DND-41 (cell line): ENCODE data around the gene CBR1.

Experiments used
- ATAC-seq: fragments of 200-7000 bp; cut with Tn5 transposase; 3 replicates; pipeline ENCODE4 v1.9.1; 2021; ENCODE audit warnings: low read depth; ENCODE audit not compliant: insufficient read depth
- DNase-seq: peaks from one replicate; pipeline ENCODE4 v3.0.0-alpha.2; 2020
- H2AFZ ChIP-seq: 2 replicates; pipeline ENCODE4 v1.6.0; 2012; ENCODE audit warnings: low read depth, low read length
- H3K27ac ChIP-seq: 2 replicates; pipeline ENCODE4 v1.5.1; 2012; ENCODE audit warnings: low read length, inconsistent platforms
- H3K27me3 ChIP-seq: fragments of 200-600 bp; sonication (generic); 2 replicates; pipeline ENCODE4 v1.6.0; 2012; ENCODE audit warnings: low read length, mild to moderate bottlenecking, inconsistent platforms; ENCODE audit not compliant: insufficient read depth, poor library complexity
- H3K36me3 ChIP-seq: 2 replicates; pipeline ENCODE4 v1.5.1; 2012; ENCODE audit warnings: low read length, inconsistent platforms; ENCODE audit not compliant: insufficient read depth
- H3K4me1 ChIP-seq: 2 replicates; pipeline ENCODE4 v1.5.1; 2012; ENCODE audit warnings: mild to moderate bottlenecking, low read length; ENCODE audit not compliant: insufficient read depth
- H3K4me2 ChIP-seq: 2 replicates; pipeline ENCODE4 v1.6.0; 2012; ENCODE audit warnings: mild to moderate bottlenecking, moderate library complexity, low read length, inconsistent platforms; ENCODE audit not compliant: insufficient read depth
- H3K4me3 ChIP-seq, 2 experiments: fragments of 200-600 bp in 1 of 2; shearing (Covaris generic) in 1 of 2; 2 replicates each; pipeline ENCODE4 v1.5.1; 2012 to 2016; ENCODE audit warnings: inconsistent platforms in 2 of 2, low read length in 2 of 2, mild to moderate bottlenecking in 2 of 2, low read depth in 1 of 2, moderate library complexity in 1 of 2
- H3K79me2 ChIP-seq: 2 replicates; pipeline ENCODE4 v1.6.0; 2012; ENCODE audit warnings: low read length, inconsistent platforms; ENCODE audit not compliant: insufficient read depth
- H3K9ac ChIP-seq: 2 replicates; pipeline ENCODE4 v1.6.0; 2012; ENCODE audit warnings: low read depth, mild to moderate bottlenecking, inconsistent platforms, low read length, moderate library complexity
- H3K9me3 ChIP-seq: 2 replicates; pipeline ENCODE4 v1.5.1; 2012; ENCODE audit warnings: low read length, moderate library complexity, mild to moderate bottlenecking, inconsistent platforms; ENCODE audit not compliant: insufficient read depth, severe bottlenecking
- H4K20me1 ChIP-seq: 2 replicates; pipeline ENCODE4 v1.6.0; 2012; ENCODE audit warnings: low read length; ENCODE audit not compliant: insufficient read depth
- EZH2 ChIP-seq: IDR thresholded peaks from 3 replicates; pipeline ENCODE4 v1.6.1; 2012; ENCODE audit warnings: borderline replicate concordance, low read depth, mild to moderate bottlenecking, moderate library complexity, low read length, inconsistent platforms; ENCODE audit not compliant: severe bottlenecking
- TF ChIP-seq, protein P1 (sequence below): IDR thresholded peaks from 2 replicates; pipeline ENCODE4 v1.5.1; 2012; ENCODE audit warnings: borderline replicate concordance, low read length, moderate library complexity, mild to moderate bottlenecking; ENCODE audit not compliant: poor library complexity, severe bottlenecking; ENCODE audit errors: extremely low read depth

Gene CBR1

DNA sequence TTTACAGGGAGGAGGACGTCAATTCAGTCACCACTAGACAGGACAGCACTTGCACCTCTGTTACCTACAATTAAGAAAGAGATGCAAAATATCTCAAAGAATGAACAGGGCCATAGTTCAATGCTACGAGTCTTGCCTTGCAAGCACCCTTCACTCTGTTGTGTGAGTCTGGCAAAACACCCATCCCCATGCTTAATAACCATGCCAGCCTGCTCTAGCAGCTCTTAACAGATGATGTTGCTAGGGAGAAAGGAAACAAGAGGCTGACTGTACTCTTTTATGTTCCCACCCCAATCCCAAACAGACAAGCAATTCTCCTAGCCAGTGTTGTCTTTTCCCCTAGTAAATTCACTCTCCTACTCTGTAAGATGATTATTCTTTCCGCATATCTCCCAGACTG, 5.3 kb downstream of the CBR1 start:
- TF ChIP-seq, protein P1, sequence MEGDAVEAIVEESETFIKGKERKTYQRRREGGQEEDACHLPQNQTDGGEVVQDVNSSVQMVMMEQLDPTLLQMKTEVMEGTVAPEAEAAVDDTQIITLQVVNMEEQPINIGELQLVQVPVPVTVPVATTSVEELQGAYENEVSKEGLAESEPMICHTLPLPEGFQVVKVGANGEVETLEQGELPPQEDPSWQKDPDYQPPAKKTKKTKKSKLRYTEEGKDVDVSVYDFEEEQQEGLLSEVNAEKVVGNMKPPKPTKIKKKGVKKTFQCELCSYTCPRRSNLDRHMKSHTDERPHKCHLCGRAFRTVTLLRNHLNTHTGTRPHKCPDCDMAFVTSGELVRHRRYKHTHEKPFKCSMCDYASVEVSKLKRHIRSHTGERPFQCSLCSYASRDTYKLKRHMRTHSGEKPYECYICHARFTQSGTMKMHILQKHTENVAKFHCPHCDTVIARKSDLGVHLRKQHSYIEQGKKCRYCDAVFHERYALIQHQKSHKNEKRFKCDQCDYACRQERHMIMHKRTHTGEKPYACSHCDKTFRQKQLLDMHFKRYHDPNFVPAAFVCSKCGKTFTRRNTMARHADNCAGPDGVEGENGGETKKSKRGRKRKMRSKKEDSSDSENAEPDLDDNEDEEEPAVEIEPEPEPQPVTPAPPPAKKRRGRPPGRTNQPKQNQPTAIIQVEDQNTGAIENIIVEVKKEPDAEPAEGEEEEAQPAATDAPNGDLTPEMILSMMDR: no peak
- no peak for TF ChIP-seq EZH2
- Histone ChIP-seq H3K79me2 (no peaks in the 10 kb centered on the region), H3K27ac (no peak overlapping the region), H3K9ac (no peak overlapping the region), H3K36me3 (no peaks in the 10 kb centered on the region), H3K27me3 (peaks cover 7% of the 10 kb centered on the region), H3K4me3 (no peak overlapping the region), H4K20me1 (no peaks in the 10 kb centered on the region), H3K4me2 (no peak overlapping the region), H3K4me1 (no peaks in the 10 kb centered on the region), H2AFZ (no peak overlapping the region), H3K9me3 (no peaks in the 10 kb centered on the region)
- DNase-seq (no peak), ATAC-seq (no peak)

DNA sequence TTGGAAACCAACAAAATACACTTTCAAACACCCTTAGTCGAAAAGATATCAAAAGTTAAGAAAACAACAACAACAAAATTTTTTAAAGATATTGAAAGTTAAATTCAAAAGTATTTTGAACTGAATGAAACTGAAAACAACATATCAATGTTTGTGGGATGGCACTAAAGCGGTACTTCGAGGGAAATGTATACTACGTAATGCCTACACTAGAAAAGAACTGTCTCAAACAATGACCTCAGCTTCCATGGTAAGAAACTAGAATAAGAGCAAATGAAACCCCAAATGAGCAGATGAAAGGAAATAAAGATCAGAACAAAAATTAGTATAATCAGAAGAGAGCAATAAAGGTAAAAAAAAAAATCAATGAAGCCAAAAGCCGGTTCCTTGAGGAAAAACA, 6.1 kb downstream of the CBR1 start:
- no peak overlapping the region for H3K4me2 ChIP-seq
- no peak for ATAC-seq
- H3K9ac ChIP-seq: no peak overlapping the region
- no peaks in the 10 kb centered on the region for H3K4me1 ChIP-seq
- no peaks in the 10 kb centered on the region for H3K79me2 ChIP-seq
- no peaks in the 10 kb centered on the region for H4K20me1 ChIP-seq
- no peak overlapping the region for H3K4me3 ChIP-seq
- no peak for TF ChIP-seq EZH2
- TF ChIP-seq, protein P1: no peak
- no peak overlapping the region for H3K27ac ChIP-seq
- peaks cover 7% of the 10 kb centered on the region for H3K27me3 ChIP-seq
- no peaks in the 10 kb centered on the region for H3K36me3 ChIP-seq
- no peak overlapping the region for H2AFZ ChIP-seq
- no peaks in the 10 kb centered on the region for H3K9me3 ChIP-seq
- DNase-seq: no peak

DNA sequence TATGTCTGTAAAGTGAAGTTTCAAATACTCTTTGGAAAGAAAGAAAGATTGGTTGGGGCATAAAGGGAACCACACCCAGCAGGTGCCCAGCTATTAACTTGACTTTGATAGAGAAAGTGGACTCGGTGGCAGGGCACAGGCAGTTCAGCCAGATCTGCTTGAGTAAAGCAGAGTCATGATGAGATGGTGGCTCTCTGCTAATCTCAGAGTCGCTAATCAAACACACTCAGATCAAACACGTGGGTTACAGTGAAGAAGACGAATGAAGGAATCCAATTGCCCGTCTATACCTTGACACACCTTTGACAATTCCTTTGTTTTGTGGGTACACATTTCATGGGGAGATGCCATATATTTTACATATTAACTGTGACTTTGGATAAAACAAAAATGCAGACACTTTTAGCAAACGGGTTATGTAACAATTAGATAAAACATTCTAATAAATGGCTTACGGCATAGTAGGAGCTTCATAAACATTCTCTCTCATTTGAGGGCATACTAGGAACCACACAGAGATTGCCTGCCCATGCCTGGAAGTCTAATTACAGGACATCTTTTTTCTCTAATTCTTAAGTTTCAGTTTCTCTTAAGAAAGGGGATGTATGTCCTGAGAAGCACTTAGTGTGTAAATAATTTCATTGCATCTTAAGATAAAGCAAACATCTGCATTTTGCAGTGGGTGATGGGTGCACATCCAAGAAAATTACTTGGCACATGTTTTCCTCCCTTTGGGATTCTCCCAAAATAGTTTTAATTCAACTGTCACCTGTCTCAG, 7.2 kb downstream of the CBR1 start:
- Histone ChIP-seq H3K4me2 (no peak overlapping the region), H3K79me2 (no peaks in the 10 kb centered on the region), H2AFZ (no peak overlapping the region), H3K4me3 (no peak overlapping the region), H3K9me3 (no peaks in the 10 kb centered on the region), H3K27ac (no peak overlapping the region), H3K36me3 (no peaks in the 10 kb centered on the region), H3K27me3 (peaks cover 7% of the 10 kb centered on the region), H3K9ac (no peak overlapping the region), H4K20me1 (no peaks in the 10 kb centered on the region), H3K4me1 (no peaks in the 10 kb centered on the region)
- TF ChIP-seq EZH2: no peak
- TF ChIP-seq, protein P1: no peak
- ATAC-seq: no peak
- no peak for DNase-seq
